Body of pancreas (tissue), 4 donors: ENCODE measurements around the gene LSG1.

Experiments
- POLR2A ChIP-seq, 3 donors: fragments of 450-650 bp; IDR thresholded peaks; one replicate each; pipeline ENCODE4 v1.6.1; 2016; ENCODE audit warnings: antibody characterized with exemption in 3 of 3, mild to moderate bottlenecking in 2 of 3
- TF ChIP-seq, protein P1 (sequence below), 7 experiments: fragments of 450-650 bp in 4 of 7; fragments of 200-600 bp in 3 of 7; sonication (generic) in 3 of 7; IDR thresholded peaks; one replicate each; pipeline ENCODE4 v1.5.1; 2016 to 2019; ENCODE audit warnings: antibody characterized with exemption in 7 of 7

DNA sequence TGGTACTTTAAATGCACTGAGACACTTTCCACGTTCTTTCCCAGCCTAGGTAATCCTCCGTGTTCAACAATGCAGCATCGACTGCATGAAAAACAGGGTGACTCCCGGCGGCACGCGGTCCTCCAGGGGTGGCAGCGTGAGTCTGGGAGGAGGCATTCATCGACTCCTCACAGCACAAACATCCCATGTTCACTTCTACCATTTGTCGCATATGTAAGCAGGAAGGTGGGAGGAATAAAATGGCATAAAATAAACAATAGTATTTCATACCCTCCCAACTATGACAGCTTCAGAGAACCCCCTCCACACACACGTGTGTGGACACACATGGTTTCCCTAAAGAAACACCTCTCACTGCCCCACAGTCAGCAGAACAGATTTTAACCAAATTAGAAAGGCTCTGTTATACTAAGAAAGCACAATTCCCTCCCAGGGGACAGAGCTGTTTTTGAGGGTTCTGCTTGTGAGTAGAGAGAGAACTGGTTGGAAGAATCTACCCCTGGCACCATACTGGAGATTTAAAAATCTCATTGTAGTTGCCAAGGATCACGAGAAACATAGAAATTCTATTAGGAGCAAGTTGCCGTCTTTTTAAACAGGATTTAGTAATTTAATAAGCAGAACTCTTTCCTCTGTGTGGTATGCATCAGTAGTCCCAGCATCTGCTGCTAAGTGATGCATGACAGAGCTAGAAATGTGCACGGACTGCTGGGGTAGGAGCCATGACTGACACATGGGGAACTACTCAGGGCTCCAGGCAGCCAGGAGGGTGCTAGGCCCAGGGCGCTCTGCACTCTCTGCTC lies 19.7 kb upstream of the LSG1 start:
- TF ChIP-seq POLR2A (IDR thresholded peaks at IDR 0.05), result no peak
- TF ChIP-seq, protein P1, sequence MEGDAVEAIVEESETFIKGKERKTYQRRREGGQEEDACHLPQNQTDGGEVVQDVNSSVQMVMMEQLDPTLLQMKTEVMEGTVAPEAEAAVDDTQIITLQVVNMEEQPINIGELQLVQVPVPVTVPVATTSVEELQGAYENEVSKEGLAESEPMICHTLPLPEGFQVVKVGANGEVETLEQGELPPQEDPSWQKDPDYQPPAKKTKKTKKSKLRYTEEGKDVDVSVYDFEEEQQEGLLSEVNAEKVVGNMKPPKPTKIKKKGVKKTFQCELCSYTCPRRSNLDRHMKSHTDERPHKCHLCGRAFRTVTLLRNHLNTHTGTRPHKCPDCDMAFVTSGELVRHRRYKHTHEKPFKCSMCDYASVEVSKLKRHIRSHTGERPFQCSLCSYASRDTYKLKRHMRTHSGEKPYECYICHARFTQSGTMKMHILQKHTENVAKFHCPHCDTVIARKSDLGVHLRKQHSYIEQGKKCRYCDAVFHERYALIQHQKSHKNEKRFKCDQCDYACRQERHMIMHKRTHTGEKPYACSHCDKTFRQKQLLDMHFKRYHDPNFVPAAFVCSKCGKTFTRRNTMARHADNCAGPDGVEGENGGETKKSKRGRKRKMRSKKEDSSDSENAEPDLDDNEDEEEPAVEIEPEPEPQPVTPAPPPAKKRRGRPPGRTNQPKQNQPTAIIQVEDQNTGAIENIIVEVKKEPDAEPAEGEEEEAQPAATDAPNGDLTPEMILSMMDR (IDR thresholded peaks at IDR 0.05), result no peak
